HEK293 (cell line): Measurements from ENCODE around the gene MVD.

Source experiments
- CTCF ChIA-PET: fragments of 350-600 bp; formaldehyde crosslinking; extraction: SDS; loops from one replicate; lab custom pipeline; 2021; ENCODE audit warnings: antibody characterized with exemption; lab: Yijun Ruan, JAX
- POLR2A ChIA-PET: fragments of 300-600 bp; formaldehyde crosslinking; extraction: SDS; loops from one replicate; lab custom pipeline; 2020; ENCODE audit warnings: antibody characterized with exemption, inconsistent platforms; lab: Yijun Ruan, JAX
- H3K27ac ChIP-seq: fragments of 200-500 bp; sonication (Bioruptor generic); 2 replicates; pipeline ENCODE4 v1.5.1; 2014; ENCODE audit warnings: low read depth, low read length, control low read depth, inconsistent platforms; ENCODE audit errors: extremely low read depth
- H3K36me3 ChIP-seq, 2 experiments: fragments of 200-500 bp in 1 of 2; sonication (Bioruptor generic) in 1 of 2; 1 replicate in 1 of 2; 2 replicates in 1 of 2; pipeline ENCODE4 v1.5.1; 2014 to 2017; ENCODE audit warnings: inconsistent platforms in 2 of 2, low read length in 2 of 2; ENCODE audit not compliant: control insufficient read depth in 2 of 2, insufficient read depth in 1 of 2
- H3K4me1 ChIP-seq: fragments of 200-500 bp; sonication (Bioruptor generic); 2 replicates; pipeline ENCODE4 v1.5.1; 2014; ENCODE audit warnings: mild to moderate bottlenecking, low read length, inconsistent platforms; ENCODE audit not compliant: control insufficient read depth, insufficient read depth
- H3K4me3 ChIP-seq: 2 replicates; pipeline ENCODE4 v1.5.1; 2011; ENCODE audit warnings: low read depth, mild to moderate bottlenecking, control low read depth, low read length, moderate library complexity
- H3K9me3 ChIP-seq: fragments of 200-500 bp; sonication (Bioruptor generic); 2 replicates; pipeline ENCODE4 v1.5.1; 2014; ENCODE audit warnings: low read depth, low read length, inconsistent platforms; ENCODE audit not compliant: control insufficient read depth, insufficient read depth
- AEBP2 ChIP-seq: fragments of 450-650 bp; formaldehyde crosslinking; IDR thresholded peaks from 2 replicates; pipeline ENCODE4 v1.5.1; 2016; ENCODE audit warnings: missing biosample characterization, missing genetic modification characterization, borderline replicate concordance
- BCL6B ChIP-seq: fragments of 450-650 bp; formaldehyde crosslinking; IDR thresholded peaks from 2 replicates; pipeline ENCODE4 v1.5.1; 2017; ENCODE audit warnings: missing biosample characterization, missing genetic modification characterization
- FEZF1 ChIP-seq: fragments of 450-650 bp; formaldehyde crosslinking; IDR thresholded peaks from 2 replicates; pipeline ENCODE4 v1.5.1; 2016; ENCODE audit warnings: missing biosample characterization, missing genetic modification characterization
- HIC1 ChIP-seq: fragments of 450-650 bp; formaldehyde crosslinking; IDR thresholded peaks from 2 replicates; pipeline ENCODE4 v1.5.1; 2016; ENCODE audit warnings: missing biosample characterization, missing genetic modification characterization
- PATZ1 ChIP-seq: fragments of 450-650 bp; formaldehyde crosslinking; IDR thresholded peaks from 2 replicates; pipeline ENCODE4 v1.5.1; 2016; ENCODE audit warnings: missing biosample characterization, missing genetic modification characterization
- SETDB1 ChIP-seq: IDR thresholded peaks from one replicate; pipeline ENCODE4 v1.6.1; 2017; ENCODE audit warnings: mild to moderate bottlenecking, low read length, moderate library complexity, mixed read lengths; ENCODE audit not compliant: insufficient read length
- ZBTB6 ChIP-seq: fragments of 450-650 bp; formaldehyde crosslinking; IDR thresholded peaks from 2 replicates; pipeline ENCODE4 v1.5.1; 2017; ENCODE audit warnings: missing biosample characterization, missing genetic modification characterization
- ZIC2 ChIP-seq: fragments of 450-650 bp; formaldehyde crosslinking; IDR thresholded peaks from 2 replicates; pipeline ENCODE4 v1.5.1; 2016; ENCODE audit warnings: missing biosample characterization, missing genetic modification characterization
- ZNF10 ChIP-seq: fragments of 450-650 bp; formaldehyde crosslinking; IDR thresholded peaks from 2 replicates; pipeline ENCODE4 v1.5.1; 2017; ENCODE audit warnings: missing biosample characterization, missing genetic modification characterization
- ZNF121 ChIP-seq: fragments of 450-650 bp; formaldehyde crosslinking; IDR thresholded peaks from 2 replicates; pipeline ENCODE4 v1.5.1; 2016; ENCODE audit warnings: missing biosample characterization, missing genetic modification characterization
- ZNF214 ChIP-seq: fragments of 450-650 bp; formaldehyde crosslinking; IDR thresholded peaks from 2 replicates; pipeline ENCODE4 v1.5.1; 2017; ENCODE audit warnings: missing biosample characterization, mild to moderate bottlenecking, missing genetic modification characterization, borderline replicate concordance
- ZNF223 ChIP-seq: fragments of 450-650 bp; formaldehyde crosslinking; IDR thresholded peaks from 2 replicates; pipeline ENCODE4 v1.5.1; 2016; ENCODE audit warnings: missing biosample characterization, missing genetic modification characterization
- ZNF366 ChIP-seq: fragments of 450-650 bp; formaldehyde crosslinking; conservative IDR thresholded peaks from 2 replicates; pipeline ENCODE4 v1.5.1; 2016; ENCODE audit warnings: missing biosample characterization, missing genetic modification characterization
- ZNF521 ChIP-seq: fragments of 450-650 bp; formaldehyde crosslinking; IDR thresholded peaks from 2 replicates; pipeline ENCODE4 v1.5.1; 2017; ENCODE audit warnings: missing biosample characterization, mild to moderate bottlenecking, missing genetic modification characterization
- ZNF549 ChIP-seq: fragments of 450-650 bp; IDR thresholded peaks from 2 replicates; pipeline ENCODE4 v1.5.1; 2018; ENCODE audit warnings: missing biosample characterization, missing genetic modification characterization, mild to moderate bottlenecking, inconsistent platforms, moderate library complexity
- ZNF560 ChIP-seq: fragments of 450-650 bp; formaldehyde crosslinking; IDR thresholded peaks from 2 replicates; pipeline ENCODE4 v1.5.1; 2017; ENCODE audit warnings: missing biosample characterization, missing genetic modification characterization, borderline replicate concordance
- ZNF654 ChIP-seq: fragments of 450-650 bp; formaldehyde crosslinking; IDR thresholded peaks from 2 replicates; pipeline ENCODE4 v1.5.1; 2016; ENCODE audit warnings: low read depth, missing biosample characterization, missing genetic modification characterization
- ZNF776 ChIP-seq: fragments of 450-650 bp; formaldehyde crosslinking; IDR thresholded peaks from 2 replicates; pipeline ENCODE4 v1.5.0; 2017; ENCODE audit warnings: missing biosample characterization, missing genetic modification characterization, borderline replicate concordance
- ZSCAN5A ChIP-seq: fragments of 450-650 bp; formaldehyde crosslinking; IDR thresholded peaks from 2 replicates; pipeline ENCODE4 v1.5.1; 2016; ENCODE audit warnings: missing biosample characterization, missing genetic modification characterization

The MVD gene

DNA sequence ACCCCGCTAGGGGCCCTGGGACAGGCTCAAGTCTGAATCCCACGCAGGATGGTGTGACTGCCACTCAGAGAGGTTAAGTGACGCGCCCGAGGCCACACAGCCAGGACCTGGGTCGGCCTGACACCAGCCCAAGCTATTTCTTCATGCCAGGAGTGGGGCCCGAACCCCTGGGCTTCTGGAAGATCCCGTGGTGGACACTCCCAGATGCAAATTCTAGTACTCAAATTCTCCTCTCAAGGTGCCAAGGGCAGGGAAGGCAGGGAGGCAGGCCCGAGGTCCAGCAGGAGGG is 19.3 kb downstream of the MVD start:
- TF ChIP-seq ZBTB6 (tag by site-specific recombination) (no peak), ZNF121 (tag by site-specific recombination) (no peak), ZNF654 (no peak), ZSCAN5A (tag by site-specific recombination) (no peak), HIC1 (tag by site-specific recombination) (no peak), BCL6B (tag by site-specific recombination) (no peak), ZNF776 (tag by site-specific recombination) (no peak), ZNF521 (no peak), ZNF10 (no peak), ZNF549 (no peak), AEBP2 (tag by site-specific recombination) (no peak), ZIC2 (tag by site-specific recombination) (no peak), ZNF214 (no peak), SETDB1 (no peak), ZNF223 (tag by site-specific recombination) (no peak)
- ChIA-PET CTCF (no interaction called here), POLR2A (no interaction called here)
- Histone ChIP-seq H3K27ac (no peak overlapping the region), H3K36me3 (peaks cover 0 to 23% of the 10 kb centered on the region in 2 experiments; a peak in 2 of 3 replicates), H3K4me3 (no peak overlapping the region), H3K9me3 (no peaks in the 10 kb centered on the region), H3K4me1 (no peaks in the 10 kb centered on the region)

- H3K4me1 ChIP-seq = no peaks in the 10 kb centered on the region
- ChIA-PET POLR2A (no interaction called here), CTCF (interaction anchor here (0.9 kb wide), 1 partner anchor 15 kb away, joined by 5 read pairs; no protein-coding TSS in a partner anchor)
- peaks cover 0 to 23% of the 10 kb centered on the region in 2 experiments; a peak in 1 of 3 replicates for H3K36me3 ChIP-seq
- H3K4me3 ChIP-seq = no peak overlapping the region
- H3K9me3 ChIP-seq = no peaks in the 10 kb centered on the region
- H3K27ac ChIP-seq = no peak overlapping the region
- TF ChIP-seq PATZ1 (tag by site-specific recombination) (no peak), HIC1 (tag by site-specific recombination) (no peak), ZNF560 (tag by site-specific recombination) (no peak), FEZF1 (tag by site-specific recombination) (no peak), ZNF366 (tag by site-specific recombination) (no peak)
Measured at GRCh38 chr16:88642881-88643643, 19.8 kb downstream of the MVD start.
